GM06990 (cell line): ENCODE measurements around the gene ZNF263.

Source experiments
- DNase-seq: peaks from one replicate; pipeline ENCODE4 v3.0.0-alpha.2; 2011; ENCODE audit not compliant: insufficient read length; ENCODE audit errors: extremely low read depth
- H3K27me3 ChIP-seq: replicated peaks from 2 replicates; pipeline ENCODE4 v1.6.0; 2011; ENCODE audit warnings: low read length; ENCODE audit not compliant: control insufficient read depth, insufficient read depth
- H3K36me3 ChIP-seq: 2 replicates; pipeline ENCODE4 v1.5.1; 2011; ENCODE audit warnings: low read length; ENCODE audit not compliant: control insufficient read depth, insufficient read depth
- H3K4me3 ChIP-seq: replicated peaks from 2 replicates; pipeline ENCODE4 v1.5.1; 2011; ENCODE audit warnings: low read depth, mild to moderate bottlenecking, control low read depth, low read length
- CTCF ChIP-seq: IDR thresholded peaks from 2 replicates; pipeline ENCODE4 v1.5.1; 2011; ENCODE audit warnings: low read length, control low read depth, mild to moderate bottlenecking, inconsistent platforms; ENCODE audit not compliant: insufficient read depth, poor library complexity, severe bottlenecking

ZNF263 gene

DNA sequence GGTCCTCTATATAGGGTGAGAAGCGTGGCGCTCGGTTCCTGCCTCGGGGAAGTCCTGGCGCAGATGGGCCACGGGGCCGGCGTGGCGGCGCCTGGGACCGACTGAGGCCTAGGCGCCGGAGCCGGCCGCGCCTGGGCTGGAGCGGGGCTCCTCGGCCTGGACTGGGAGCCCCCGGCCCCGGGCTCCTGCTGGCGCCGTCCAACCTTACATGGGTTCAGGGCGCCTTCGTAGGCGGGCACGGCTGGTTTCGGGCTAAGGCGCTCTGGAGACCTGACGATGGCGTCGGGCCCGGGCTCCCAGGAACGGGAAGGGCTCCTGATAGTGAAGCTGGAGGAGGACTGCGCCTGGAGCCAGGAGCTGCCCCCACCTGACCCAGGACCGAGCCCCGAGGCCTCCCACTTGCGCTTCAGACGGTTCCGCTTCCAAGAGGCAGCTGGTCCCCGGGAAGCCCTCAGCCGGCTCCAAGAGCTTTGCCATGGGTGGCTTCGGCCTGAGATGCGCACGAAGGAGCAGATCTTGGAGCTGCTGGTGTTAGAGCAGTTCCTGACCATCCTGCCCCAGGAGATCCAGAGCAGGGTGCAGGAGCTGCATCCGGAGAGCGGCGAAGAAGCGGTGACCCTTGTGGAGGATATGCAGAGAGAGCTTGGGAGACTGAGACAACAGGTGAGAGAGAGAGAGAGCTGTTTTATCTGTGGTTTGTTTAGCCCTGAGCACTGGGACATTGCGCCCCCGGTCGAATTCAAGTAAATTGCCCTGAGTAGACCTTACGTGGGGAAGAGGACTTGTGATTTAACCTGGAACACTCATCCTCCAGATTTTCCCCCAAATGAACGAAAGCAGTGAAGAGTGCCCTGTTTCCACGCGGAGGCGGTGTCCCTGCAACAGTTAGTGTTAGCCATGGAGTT lies 504 bp downstream of the ZNF263 start:
- peak; percentile 43 for DNase-seq
- H3K27me3 ChIP-seq = no peaks in the 10 kb centered on the region
- TF ChIP-seq CTCF = no peak
- peak overlapping the region; percentile 86 for H3K4me3 ChIP-seq
- peaks cover 20% of the 10 kb centered on the region for H3K36me3 ChIP-seq

DNA sequence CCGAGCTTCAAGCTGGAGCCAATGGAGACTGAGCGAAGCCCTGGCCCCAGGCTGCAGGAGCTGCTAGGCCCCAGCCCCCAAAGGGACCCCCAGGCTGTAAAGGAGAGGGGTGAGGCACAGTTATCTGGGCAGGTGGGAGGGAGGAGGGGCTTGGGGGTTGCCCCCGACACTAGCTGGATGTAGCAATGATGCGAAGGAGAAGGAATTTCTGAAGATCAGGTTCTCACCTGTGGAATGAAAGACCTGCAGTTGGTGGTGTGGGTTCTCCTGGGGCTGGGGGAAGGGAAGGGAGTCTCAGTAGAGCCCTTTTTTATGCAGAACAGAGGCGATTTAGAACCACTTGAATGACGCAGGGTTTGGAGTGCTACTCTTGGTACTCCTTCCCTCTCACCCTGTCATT lies 1.8 kb downstream of the ZNF263 start:
- TF ChIP-seq CTCF = no peak
- H3K36me3 ChIP-seq = peaks cover 33% of the 10 kb centered on the region
- DNase-seq = no peak
- no peaks in the 10 kb centered on the region for H3K27me3 ChIP-seq
- H3K4me3 ChIP-seq = peak overlapping the region; percentile 86

- DNase-seq = no peak
- no peak for TF ChIP-seq CTCF
- H3K36me3 ChIP-seq = peaks cover 48% of the 10 kb centered on the region
Measured at GRCh38 chr16:3289998-3290673, 6.8 kb downstream of the ZNF263 start.

GRCh38 chr16:3292604-3293003 lies 9.3 kb downstream of the ZNF263 start:
- H3K36me3 ChIP-seq = peaks cover 36% of the 10 kb centered on the region
- TF ChIP-seq CTCF = no peak
- DNase-seq = no peak
- no peaks in the 10 kb centered on the region for H3K27me3 ChIP-seq
- H3K4me3 ChIP-seq = no peak overlapping the region

More at GRCh38 chr16:3289998-3290673, 6.8 kb downstream of the ZNF263 start:
- Histone ChIP-seq H3K4me3 (no peak overlapping the region), H3K27me3 (no peaks in the 10 kb centered on the region)

- H3K36me3 ChIP-seq = peaks cover 18% of the 10 kb centered on the region
- TF ChIP-seq CTCF = no peak
- DNase-seq = no peak
- H3K4me3 ChIP-seq = no peak overlapping the region
- H3K27me3 ChIP-seq = no peaks in the 10 kb centered on the region
Measured at GRCh38 chr16:3295209-3295608, 11.9 kb downstream of the ZNF263 start.
